B cell (primary cell): ENCODE data around the gene ZEB2. TPM values are rescaled to one million over a fixed set of nuclear protein-coding genes. Genes with fewer than 3 reads are reported as not detected.

Experiments used
- ATAC-seq: fragments of 200-7000 bp; cut with Tn5 transposase; one replicate; pipeline ENCODE4 v1.10.0; 2021; ENCODE audit warnings: low read depth, mild to moderate bottlenecking, moderate number of reproducible peaks, moderate library complexity
- CTCF ChIA-PET: fragments of 350-600 bp; sonication (Branson Sonifier 250); formaldehyde crosslinking; loops from one replicate; lab custom pipeline; 2021; ENCODE audit warnings: antibody characterized with exemption, inconsistent platforms; lab: Charles Lee
- POLR2A ChIA-PET: fragments of 350-600 bp; sonication (Branson Sonifier 250); formaldehyde crosslinking; loops from one replicate; lab custom pipeline; 2021; ENCODE audit warnings: antibody characterized with exemption; lab: Charles Lee
- DNase-seq: peaks from one replicate; pipeline ENCODE4 v3.0.0; 2013
- H2AFZ ChIP-seq: 2 replicates; pipeline ENCODE4 v1.6.1; 2012; ENCODE audit warnings: mild to moderate bottlenecking, low read depth, low read length; ENCODE audit not compliant: insufficient read depth, poor library complexity, severe bottlenecking
- H3K27ac ChIP-seq, 2 donors: 1 replicate in 1 of 2; 2 replicates in 1 of 2; pipeline ENCODE4 v1.5.1; 2012 to 2013; ENCODE audit warnings: low read length in 2 of 2, mild to moderate bottlenecking in 2 of 2, moderate library complexity in 1 of 2
- H3K27me3 ChIP-seq, 4 experiments: fragments of 200-600 bp in 1 of 4; sonication (generic) in 1 of 4; replicated peaks in 1 of 4; 1 replicate in 2 of 4; 2 replicates in 2 of 4; pipeline versions ENCODE4 v1.6.1 to v1.7.0; 2013 to 2016; ENCODE audit warnings: low read length in 3 of 4, mild to moderate bottlenecking in 2 of 4, mixed read lengths in 1 of 4, moderate library complexity in 1 of 4; ENCODE audit not compliant: insufficient read depth in 4 of 4, control insufficient read depth in 3 of 4; ENCODE audit errors: control extremely low read depth in 1 of 4
- H3K36me3 ChIP-seq, 2 experiments: replicated peaks in 1 of 2; 1 replicate in 1 of 2; 2 replicates in 1 of 2; pipeline versions ENCODE4 v1.6.1 to v1.7.1; 2013; ENCODE audit warnings: low read length in 1 of 2; ENCODE audit not compliant: insufficient read depth in 2 of 2, control insufficient read depth in 1 of 2; ENCODE audit errors: control extremely low read depth in 1 of 2, extremely low read depth in 1 of 2
- H3K4me1 ChIP-seq, 2 donors: fragments of 200-600 bp in 1 of 2; sonication (generic) in 1 of 2; 1 replicate in 1 of 2; 2 replicates in 1 of 2; pipeline versions ENCODE4 v1.5.1 to v1.6.1; 2013 to 2017; ENCODE audit warnings: low read length in 2 of 2; ENCODE audit not compliant: control insufficient read depth in 2 of 2, insufficient read depth in 2 of 2
- H3K4me2 ChIP-seq: replicated peaks from 2 replicates; pipeline ENCODE3; 2012; ENCODE audit warnings: mild to moderate bottlenecking, low read depth, low read length; ENCODE audit not compliant: poor library complexity, severe bottlenecking
- H3K4me3 ChIP-seq, 5 experiments: fragments of 200-600 bp in 1 of 5; sonication (generic) in 1 of 5; 1 replicate in 3 of 5; 2 replicates in 2 of 5; pipeline versions ENCODE4 v1.5.1 to v1.7.0; 2011 to 2016; ENCODE audit warnings: low read length in 4 of 5, mild to moderate bottlenecking in 4 of 5, low read depth in 2 of 5, control low read depth in 1 of 5, moderate library complexity in 1 of 5; ENCODE audit not compliant: insufficient read depth in 1 of 5; ENCODE audit errors: control extremely low read depth in 1 of 5, extremely low read depth in 1 of 5
- H3K79me2 ChIP-seq: fragments of 200-600 bp; sonication (generic); one replicate; pipeline ENCODE4 v1.6.0; 2016; ENCODE audit warnings: low read length; ENCODE audit not compliant: control insufficient read depth, insufficient read depth
- H3K9ac ChIP-seq: fragments of 200-600 bp; sonication (generic); 2 replicates; pipeline ENCODE4 v1.6.1; 2017; ENCODE audit warnings: mild to moderate bottlenecking, low read length, moderate library complexity
- H3K9me3 ChIP-seq, 3 donors: one replicate each; pipeline versions ENCODE4 v1.6.1 to v1.7.1; 2013; ENCODE audit warnings: low read length in 2 of 3; ENCODE audit not compliant: control insufficient read depth in 2 of 3, insufficient read depth in 1 of 3; ENCODE audit errors: control extremely low read depth in 1 of 3
- H4K20me1 ChIP-seq: 2 replicates; pipeline ENCODE4 v1.6.0; 2012; ENCODE audit warnings: mild to moderate bottlenecking, low read length; ENCODE audit not compliant: insufficient read depth, control insufficient read depth, poor library complexity, severe bottlenecking
- H3K27ac Mint-ChIP-seq: one replicate; pipeline ENCODE4 v1.8.0; 2021; ENCODE audit warnings: mixed read lengths
- H3K27me3 Mint-ChIP-seq: one replicate; pipeline ENCODE4 v1.8.0; 2021; ENCODE audit warnings: mixed read lengths
- H3K4me1 Mint-ChIP-seq: one replicate; pipeline ENCODE4 v1.8.0; 2021; ENCODE audit warnings: mixed read lengths
- H3K4me3 Mint-ChIP-seq: one replicate; pipeline ENCODE4 v1.8.0; 2021; ENCODE audit warnings: mixed read lengths
- H3K9me3 Mint-ChIP-seq: one replicate; pipeline ENCODE4 v1.8.0; 2022; ENCODE audit warnings: mixed read lengths; ENCODE audit not compliant: insufficient read depth
- EZH2 ChIP-seq: IDR thresholded peaks from 2 replicates; pipeline ENCODE4 v1.6.1; 2012; ENCODE audit warnings: borderline replicate concordance, low read depth, mild to moderate bottlenecking, moderate library complexity, low read length; ENCODE audit not compliant: insufficient read depth, poor library complexity, severe bottlenecking
- WGBS: methylation state at CpG from one replicate; pipeline ENCODE4 v1.1.5; 2013; ENCODE audit warnings: missing lambda C conversion rate; ENCODE audit not compliant: insufficient coverage; 5-methylcytosine and 5-hydroxymethylcytosine counted together
- intact Hi-C: fragments of 100-400 bp; cut with micrococcal nuclease; formaldehyde crosslinking; loops from one replicate; pipeline ENCODE4 v1.10.0; 2022
- polyA plus RNA-seq: library from polyadenylated mRNA; depleted of rRNA; stranded (reverse); fragments of >200 nt; gene quantifications from 2 replicates; pipeline ENCODE4 v1.2.3, GENCODE V29; 2012
- total RNA-seq, 2 donors: library from RNA; stranded (reverse); fragments of 120-200 nt in 1 of 2; gene quantifications; 1 replicate in 1 of 2; 2 replicates in 1 of 2; pipeline versions ENCODE4 v1.2.3 to v1.2.4, GENCODE V29; 2013 to 2022
- TF ChIP-seq, protein P1 (sequence below): fragments of 200-600 bp; IDR thresholded peaks from one replicate; pipeline ENCODE4 v1.8.0; 2022; ENCODE audit warnings: antibody characterized with exemption, mild to moderate bottlenecking

ZEB2 gene
- total and polyA plus RNA-seq, 2 donors (not counting 1 experiment from before 2014, with no cell fraction given), result 56.3 to 217 TPM

DNA sequence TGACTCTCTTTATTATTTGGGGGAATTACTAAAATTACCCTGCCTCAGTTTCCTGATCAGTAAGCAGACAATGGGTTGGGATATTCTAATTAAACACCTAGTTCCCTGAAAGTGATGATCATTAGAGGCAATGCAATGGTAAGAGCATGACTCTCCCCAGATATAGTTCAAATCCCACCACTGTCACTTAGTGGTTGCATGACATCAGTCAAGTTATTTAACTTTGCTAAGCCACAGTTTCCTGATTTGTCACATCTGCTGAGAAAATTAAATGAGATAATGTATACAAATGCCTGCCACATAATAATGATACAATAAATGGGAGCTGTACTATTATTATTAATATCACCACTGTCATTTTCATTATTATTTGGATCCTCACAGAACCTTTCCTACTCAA lies 29.9 kb downstream of the ZEB2 start:
- CTCF ChIA-PET, result no interaction called here
- Mint-ChIP-seq H3K27ac (no peak overlapping the region), H3K4me3 (no peak overlapping the region), H3K4me1 (peaks cover 65% of the 10 kb centered on the region), H3K9me3 (no peaks in the 10 kb centered on the region), H3K27me3 (no peaks in the 10 kb centered on the region)
- H3K27ac ChIP-seq, result peak overlapping the region in 1 of 2 donors; percentile 56
- H3K4me1 ChIP-seq, result peaks cover 17 to 19% of the 10 kb centered on the region in 2 donors
- no peak overlapping the region for H3K9ac ChIP-seq
- H3K4me3 ChIP-seq, result no peak overlapping the region
- H3K36me3 ChIP-seq, result peaks cover 4 to 11% of the 10 kb centered on the region in 2 experiments
- peak overlapping the region; percentile 3 for H3K4me2 ChIP-seq
- H3K27me3 ChIP-seq, result no peaks in the 10 kb centered on the region
- ATAC-seq (no peak), DNase-seq (no peak)
- intact Hi-C loops, result loop anchor here (2.0 kb wide), 1 partner anchor 15 kb away; no protein-coding TSS in a partner anchor
- H4K20me1 ChIP-seq, result peaks cover 82% of the 10 kb centered on the region
- peaks cover 98% of the 10 kb centered on the region for H3K79me2 ChIP-seq
- TF ChIP-seq, protein P1, sequence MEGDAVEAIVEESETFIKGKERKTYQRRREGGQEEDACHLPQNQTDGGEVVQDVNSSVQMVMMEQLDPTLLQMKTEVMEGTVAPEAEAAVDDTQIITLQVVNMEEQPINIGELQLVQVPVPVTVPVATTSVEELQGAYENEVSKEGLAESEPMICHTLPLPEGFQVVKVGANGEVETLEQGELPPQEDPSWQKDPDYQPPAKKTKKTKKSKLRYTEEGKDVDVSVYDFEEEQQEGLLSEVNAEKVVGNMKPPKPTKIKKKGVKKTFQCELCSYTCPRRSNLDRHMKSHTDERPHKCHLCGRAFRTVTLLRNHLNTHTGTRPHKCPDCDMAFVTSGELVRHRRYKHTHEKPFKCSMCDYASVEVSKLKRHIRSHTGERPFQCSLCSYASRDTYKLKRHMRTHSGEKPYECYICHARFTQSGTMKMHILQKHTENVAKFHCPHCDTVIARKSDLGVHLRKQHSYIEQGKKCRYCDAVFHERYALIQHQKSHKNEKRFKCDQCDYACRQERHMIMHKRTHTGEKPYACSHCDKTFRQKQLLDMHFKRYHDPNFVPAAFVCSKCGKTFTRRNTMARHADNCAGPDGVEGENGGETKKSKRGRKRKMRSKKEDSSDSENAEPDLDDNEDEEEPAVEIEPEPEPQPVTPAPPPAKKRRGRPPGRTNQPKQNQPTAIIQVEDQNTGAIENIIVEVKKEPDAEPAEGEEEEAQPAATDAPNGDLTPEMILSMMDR, result no peak
- no peak for TF ChIP-seq EZH2
- POLR2A ChIA-PET, result no interaction called here
- H3K9me3 ChIP-seq, result peaks cover 0 to 3% (median 0%) of the 10 kb centered on the region in 3 donors
- H2AFZ ChIP-seq, result no peak overlapping the region

DNA sequence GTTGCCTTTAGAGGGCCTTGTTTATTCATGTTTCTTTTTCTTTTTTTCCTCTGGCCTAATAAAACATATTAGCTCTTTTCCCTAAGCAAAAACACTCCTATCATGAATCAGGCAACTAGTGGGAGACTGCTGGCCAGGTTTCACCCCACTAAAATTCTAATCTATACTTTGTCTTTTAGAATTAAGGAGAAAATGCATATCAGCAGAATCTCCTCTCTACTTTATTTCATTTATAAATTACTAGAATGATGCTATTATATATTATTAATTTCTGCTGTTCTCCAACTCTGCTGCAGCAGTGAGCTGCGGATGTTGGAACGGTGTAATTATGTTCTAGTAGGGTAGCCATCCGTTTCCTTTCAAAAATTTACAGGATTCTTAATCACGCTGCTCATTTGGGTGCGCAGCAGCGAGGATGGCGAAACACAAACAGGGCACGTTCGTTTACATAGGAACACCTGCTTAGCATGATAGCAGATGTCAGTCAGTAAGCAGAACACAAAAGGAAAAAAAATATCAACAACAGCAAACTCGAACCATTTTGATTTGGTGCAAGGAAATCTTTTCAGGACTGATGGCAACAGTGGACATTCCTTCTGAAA lies 30.5 kb downstream of the ZEB2 start:
- Histone ChIP-seq H3K27ac (peak overlapping the region in 1 of 2 donors; percentile 1), H3K27me3 (no peaks in the 10 kb centered on the region), H4K20me1 (peaks cover 83% of the 10 kb centered on the region), H3K9ac (no peak overlapping the region), H3K9me3 (peaks cover 0 to 3% (median 0%) of the 10 kb centered on the region in 3 donors), H3K4me2 (no peak overlapping the region), H3K4me3 (no peak overlapping the region), H2AFZ (no peak overlapping the region), H3K36me3 (peaks cover 4 to 13% of the 10 kb centered on the region in 2 experiments), H3K4me1 (peaks cover 15 to 19% of the 10 kb centered on the region in 2 donors), H3K79me2 (peaks cover 98% of the 10 kb centered on the region)
- no peaks in the 10 kb centered on the region for H3K9me3 Mint-ChIP-seq
- DNase-seq, result no peak
- H3K27me3 Mint-ChIP-seq, result no peaks in the 10 kb centered on the region
- H3K4me1 Mint-ChIP-seq, result peaks cover 62% of the 10 kb centered on the region
- intact Hi-C loops, result no loop called here
- POLR2A ChIA-PET, result no interaction called here
- ATAC-seq, result no peak
- no peak for TF ChIP-seq EZH2
- TF ChIP-seq, protein P1, result no peak
- no peak overlapping the region for H3K27ac Mint-ChIP-seq
- WGBS, result 94% methylated on average over 8 of the region's 10 CpGs
- CTCF ChIA-PET, result no interaction called here
- H3K4me3 Mint-ChIP-seq, result no peak overlapping the region
